ENCODE data around the gene SLC13A3.

Gene SLC13A3

GRCh38 chr20:46552460-46553420 lies 98.5 kb downstream of the SLC13A3 start:
- DNase-seq, result no peak

GRCh38 chr20:46551522-46552381 lies 99.5 kb downstream of the SLC13A3 start:
- no peak for DNase-seq

- DNase-seq, result no peak
Measured at GRCh38 chr20:46550461-46550860, 100.8 kb downstream of the SLC13A3 start, which contains the start of gene OCSTAMP. TSS of gene OCSTAMP (minus strand) at chr20:46550654. CDS start at chr20:46550560, 94 bp downstream.

GRCh38 chr20:46549188-46549972 lies 101.9 kb downstream of the SLC13A3 start:
- no peak for DNase-seq

- no peak for DNase-seq
Measured at GRCh38 chr20:46548688-46549087, 102.6 kb downstream of the SLC13A3 start.

- DNase-seq, result no peak
Measured at GRCh38 chr20:46547995-46548394, 103.3 kb downstream of the SLC13A3 start.

- DNase-seq, result no peak
Measured at GRCh38 chr20:46546936-46547335, 104.3 kb downstream of the SLC13A3 start.

- DNase-seq, result no peak
Measured at GRCh38 chr20:46546298-46546697, 105.0 kb downstream of the SLC13A3 start.

- DNase-seq, result no peak
Measured at GRCh38 chr20:46545827-46546138, 105.5 kb downstream of the SLC13A3 start.

GRCh38 chr20:46545077-46545826 lies 106.0 kb downstream of the SLC13A3 start:
- no peak for DNase-seq

GRCh38 chr20:46544576-46544975 lies 106.7 kb downstream of the SLC13A3 start:
- no peak for DNase-seq

- no peak for DNase-seq
Measured at GRCh38 chr20:46543959-46544358, 107.3 kb downstream of the SLC13A3 start.

GRCh38 chr20:46543033-46543432 lies 108.2 kb downstream of the SLC13A3 start:
- DNase-seq, result no peak

GRCh38 chr20:46541229-46541935 lies 109.9 kb downstream of the SLC13A3 start:
- DNase-seq, result no peak

GRCh38 chr20:46539113-46539512 lies 112.1 kb downstream of the SLC13A3 start:
- no peak for DNase-seq

- no peak for DNase-seq
Measured at GRCh38 chr20:46530640-46531039, 120.6 kb downstream of the SLC13A3 start.

GRCh38 chr20:46523696-46524328 lies 127.4 kb downstream of the SLC13A3 start:
- DNase-seq, result no peak

GRCh38 chr20:46523108-46523507 lies 128.2 kb downstream of the SLC13A3 start:
- DNase-seq, result no peak

- peak; percentile 20 for DNase-seq
Measured at GRCh38 chr20:46520976-46521579, 130.2 kb downstream of the SLC13A3 start.

GRCh38 chr20:46520540-46520939 lies 130.7 kb downstream of the SLC13A3 start:
- no peak for DNase-seq
